Breast epithelium (tissue), 3 donors: Measurements from ENCODE around the gene JMJD1C.

Experiments used
- CTCF ChIP-seq, 3 donors: fragments of 450-650 bp; IDR thresholded peaks; one replicate each; pipeline ENCODE4 v1.5.1; 2016 to 2017; ENCODE audit warnings: antibody characterized with exemption in 3 of 3, mild to moderate bottlenecking in 3 of 3, moderate library complexity in 3 of 3
- POLR2A ChIP-seq: fragments of 450-650 bp; IDR thresholded peaks from one replicate; pipeline ENCODE4 v1.6.1; 2016; ENCODE audit warnings: antibody characterized with exemption, mild to moderate bottlenecking, moderate library complexity

DNA sequence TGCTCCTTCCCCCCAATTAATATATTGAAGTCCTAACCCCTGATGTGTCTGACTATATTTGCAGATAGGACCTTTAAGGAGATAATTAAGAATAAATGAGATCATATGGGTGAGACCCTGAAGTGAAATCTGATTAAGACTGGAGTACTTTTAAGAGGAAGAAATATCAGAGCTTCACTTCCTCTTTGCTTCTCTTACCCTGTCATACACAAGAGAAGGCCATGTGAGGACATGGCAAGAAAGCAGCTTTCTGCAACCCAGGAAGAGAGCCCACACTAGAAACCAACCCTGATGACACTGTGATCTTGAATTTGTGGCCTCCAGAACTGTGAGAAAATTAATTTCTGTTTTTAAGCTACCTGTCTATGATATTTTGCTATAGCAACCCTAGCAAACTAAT, 44.2 kb downstream of the JMJD1C start:
- TF ChIP-seq CTCF (IDR thresholded peaks at IDR 0.05) (no peak), POLR2A (no peak)
